Transverse colon (tissue), 4 donors: ENCODE results near the gene ATG16L1. TPM values are rescaled to one million over a fixed set of nuclear protein-coding genes. Genes with fewer than 3 reads are reported as not detected.

Source experiments
- DNase-seq: peaks from one replicate; pipeline ENCODE4 v3.0.0-alpha.2; 2019
- H3K27ac ChIP-seq, 4 donors: fragments of 200-600 bp; sonication (generic); 2 replicates each; pipeline ENCODE4 v1.5.1; 2016 to 2018; ENCODE audit warnings: inconsistent platforms in 4 of 4
- H3K27me3 ChIP-seq: fragments of 200-600 bp; sonication (generic); 2 replicates; pipeline ENCODE4 v1.5.1; 2017; ENCODE audit warnings: inconsistent platforms
- H3K36me3 ChIP-seq, 4 donors: fragments of 200-600 bp; sonication (generic); 2 replicates each; pipeline ENCODE4 v1.5.1; 2017 to 2019; ENCODE audit warnings: inconsistent platforms in 4 of 4
- H3K4me1 ChIP-seq, 4 donors: fragments of 200-600 bp; sonication (generic); 2 replicates each; pipeline ENCODE4 v1.5.1; 2017 to 2020; ENCODE audit warnings: inconsistent platforms in 4 of 4
- H3K4me3 ChIP-seq, 4 donors: fragments of 200-600 bp; sonication (generic); 1 replicate in 1 of 4; 2 replicates in 3 of 4; pipeline versions ENCODE4 v1.5.1 to v1.6.1; 2017 to 2019; ENCODE audit warnings: inconsistent platforms in 4 of 4
- H3K9me3 ChIP-seq, 2 donors: fragments of 200-600 bp; sonication (generic); 2 replicates each; pipeline ENCODE4 v1.5.1; 2017 to 2019; ENCODE audit warnings: inconsistent platforms in 2 of 2
- EP300 ChIP-seq: sonication (generic); formaldehyde crosslinking; IDR thresholded peaks from one replicate; pipeline ENCODE4 v1.6.1; 2017; ENCODE audit warnings: antibody characterized with exemption, low read depth
- POLR2A ChIP-seq: fragments of 450-650 bp; IDR thresholded peaks from one replicate; pipeline ENCODE4 v1.6.1; 2016; ENCODE audit warnings: antibody characterized with exemption, mild to moderate bottlenecking, moderate library complexity
- POLR2AphosphoS5 ChIP-seq, 3 donors: sonication (generic); formaldehyde crosslinking; IDR thresholded peaks; one replicate each; pipeline ENCODE4 v1.6.1; 2016; ENCODE audit warnings: antibody characterized with exemption in 3 of 3
- WGBS, 2 donors: methylation state at CpG; one replicate each; pipeline ENCODE4 v1.1.5; 2018; ENCODE audit warnings: low coverage in 1 of 2; 5-methylcytosine and 5-hydroxymethylcytosine counted together
- in situ Hi-C, 4 donors: fragments of 200-750 bp; cut with MboI; loops; one replicate each; pipeline versions ENCODE4 v1.15.0 to v1.15.1; 2017; ENCODE audit warnings: low sequenced_read_pairs in 3 of 4, low pct_ligation_motif_present in 1 of 4, low pct_unique_long_range_greater_than_20kb in 1 of 4
- intact Hi-C: fragments of 100-400 bp; cut with DNase I; formaldehyde crosslinking; loops from one replicate; pipeline ENCODE4 v1.15.1; 2023; ENCODE audit warnings: low total_unique reads
- total RNA-seq, 4 donors: library from RNA; depleted of rRNA; stranded (reverse); fragments of >200 nt; gene quantifications; one replicate each; pipeline ENCODE4 v1.1.0, GENCODE V29; 2016
- TF ChIP-seq, protein P1 (sequence below), 5 experiments: fragments of 200-600 bp in 3 of 5; fragments of 450-650 bp in 2 of 5; sonication (generic) in 3 of 5; IDR thresholded peaks; 1 replicate in 2 of 5; 2 replicates in 3 of 5; pipeline ENCODE4 v1.5.1; 2016 to 2017; ENCODE audit warnings: antibody characterized with exemption in 5 of 5, inconsistent platforms in 3 of 5, mild to moderate bottlenecking in 2 of 5, moderate library complexity in 1 of 5

ATG16L1 gene
- total RNA-seq, 4 donors from 2014 or later: 10.1 to 101 (median 50.3) TPM

GRCh38 chr2:233252227-233252626 is 754 bp downstream of the ATG16L1 start:
- intact Hi-C loops: loop anchor here (10.0 kb wide), 1 partner anchor 397 kb away; no protein-coding TSS in a partner anchor
- no peak for DNase-seq
- in situ Hi-C loops: loop anchor here in 3 of 4 donors (25.0 kb wide), 1 partner anchor 390 kb away; the partner anchor contains the start of gene SNORC (in 3 of the 3)

GRCh38 chr2:233255151-233255550 is 3.7 kb downstream of the ATG16L1 start:
- no peaks in the 10 kb centered on the region for H3K9me3 ChIP-seq
- no peak overlapping the region for H3K4me3 ChIP-seq
- peak overlapping the region in 2 of 4 donors; percentile 54 for H3K27ac ChIP-seq
- H3K27me3 ChIP-seq: no peaks in the 10 kb centered on the region
- intact Hi-C loops: loop anchor here (10.0 kb wide), 1 partner anchor 400 kb away; no protein-coding TSS in a partner anchor
- H3K4me1 ChIP-seq: peaks cover 4 to 30% (median 16%) of the 10 kb centered on the region in 4 donors
- TF ChIP-seq, protein P1, sequence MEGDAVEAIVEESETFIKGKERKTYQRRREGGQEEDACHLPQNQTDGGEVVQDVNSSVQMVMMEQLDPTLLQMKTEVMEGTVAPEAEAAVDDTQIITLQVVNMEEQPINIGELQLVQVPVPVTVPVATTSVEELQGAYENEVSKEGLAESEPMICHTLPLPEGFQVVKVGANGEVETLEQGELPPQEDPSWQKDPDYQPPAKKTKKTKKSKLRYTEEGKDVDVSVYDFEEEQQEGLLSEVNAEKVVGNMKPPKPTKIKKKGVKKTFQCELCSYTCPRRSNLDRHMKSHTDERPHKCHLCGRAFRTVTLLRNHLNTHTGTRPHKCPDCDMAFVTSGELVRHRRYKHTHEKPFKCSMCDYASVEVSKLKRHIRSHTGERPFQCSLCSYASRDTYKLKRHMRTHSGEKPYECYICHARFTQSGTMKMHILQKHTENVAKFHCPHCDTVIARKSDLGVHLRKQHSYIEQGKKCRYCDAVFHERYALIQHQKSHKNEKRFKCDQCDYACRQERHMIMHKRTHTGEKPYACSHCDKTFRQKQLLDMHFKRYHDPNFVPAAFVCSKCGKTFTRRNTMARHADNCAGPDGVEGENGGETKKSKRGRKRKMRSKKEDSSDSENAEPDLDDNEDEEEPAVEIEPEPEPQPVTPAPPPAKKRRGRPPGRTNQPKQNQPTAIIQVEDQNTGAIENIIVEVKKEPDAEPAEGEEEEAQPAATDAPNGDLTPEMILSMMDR (IDR thresholded peaks at IDR 0.05): no peak
- peak; percentile 29 for TF ChIP-seq EP300
- peak in 1 of 3 donors; percentile 13 for TF ChIP-seq POLR2AphosphoS5 (IDR thresholded peaks at IDR 0.05)
- TF ChIP-seq POLR2A: no peak
- 70 to 93% methylated on average over 3 to 11 of the region's 11 CpGs for WGBS, 2 donors
- peaks cover 0 to 30% (median 13%) of the 10 kb centered on the region in 4 donors for H3K36me3 ChIP-seq
- no peak for DNase-seq
- in situ Hi-C loops: loop anchor here in 3 of 4 donors (25.0 kb wide), 1 partner anchor 393 kb away; the partner anchor contains the start of gene SNORC (in 3 of the 3)

More at GRCh38 chr2:233252227-233252626, 754 bp downstream of the ATG16L1 start:
- WGBS, 2 donors: 0 to 3% methylated on average over 9 to 18 of the region's 18 CpGs
- Histone ChIP-seq H3K36me3 (peaks cover 0 to 11% (median 4%) of the 10 kb centered on the region in 4 donors), H3K4me1 (peaks cover 4 to 33% (median 16%) of the 10 kb centered on the region in 4 donors), H3K27me3 (no peaks in the 10 kb centered on the region), H3K9me3 (no peaks in the 10 kb centered on the region), H3K27ac (peak overlapping the region; percentile 91 to 98 (median 93)), H3K4me3 (peak overlapping the region; percentile 85 to 97 (median 94))
- TF ChIP-seq POLR2AphosphoS5 (IDR thresholded peaks at IDR 0.05): no peak
- TF ChIP-seq, protein P1 (IDR thresholded peaks at IDR 0.05): no peak

DNA sequence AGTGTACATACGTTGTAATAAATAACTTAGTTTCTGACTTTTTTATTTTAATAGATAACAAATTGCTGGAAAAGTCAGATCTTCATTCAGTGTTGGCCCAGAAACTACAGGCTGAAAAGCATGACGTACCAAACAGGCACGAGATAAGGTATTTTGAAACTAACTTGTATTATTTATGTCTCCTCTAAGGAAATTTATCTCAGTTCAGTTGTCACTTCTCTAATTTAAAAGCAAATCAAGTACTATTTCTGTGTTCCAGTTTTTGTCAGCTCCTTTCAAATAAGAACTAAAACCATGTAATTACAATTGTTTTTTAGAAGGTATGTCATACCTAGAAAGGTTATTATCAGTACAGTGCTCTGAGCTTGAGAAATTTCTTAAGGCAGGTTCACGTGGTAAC is 4.6 kb downstream of the ATG16L1 start:
- DNase-seq: no peak
- Histone ChIP-seq H3K27ac (peak overlapping the region in 2 of 4 donors; percentile 27), H3K9me3 (no peaks in the 10 kb centered on the region), H3K27me3 (no peaks in the 10 kb centered on the region), H3K4me3 (no peak overlapping the region), H3K4me1 (peaks cover 4 to 28% (median 16%) of the 10 kb centered on the region in 4 donors), H3K36me3 (peaks cover 0 to 37% (median 16%) of the 10 kb centered on the region in 4 donors)
- TF ChIP-seq POLR2A: no peak
- TF ChIP-seq, protein P1 (IDR thresholded peaks at IDR 0.05): no peak
- TF ChIP-seq EP300: no peak
- TF ChIP-seq POLR2AphosphoS5 (IDR thresholded peaks at IDR 0.05): no peak
- in situ Hi-C loops (loop anchor here in 3 of 4 donors (25.0 kb wide), 1 partner anchor 394 kb away; the partner anchor contains the start of gene SNORC (in 3 of the 3)), intact Hi-C loops (loop anchor here (10.0 kb wide), 1 partner anchor 401 kb away; no protein-coding TSS in a partner anchor)
- WGBS, 2 donors: 82 to 83% methylated on average over 4 of the region's 4 CpGs

- Histone ChIP-seq H3K9me3 (no peaks in the 10 kb centered on the region), H3K27ac (no peak overlapping the region), H3K27me3 (no peaks in the 10 kb centered on the region), H3K4me1 (peaks cover 4 to 15% (median 8%) of the 10 kb centered on the region in 4 donors), H3K36me3 (peaks cover 0 to 59% (median 24%) of the 10 kb centered on the region in 4 donors), H3K4me3 (no peak overlapping the region)
- WGBS, 2 donors: 83 to 100% methylated on average over 1 to 2 of the region's 2 CpGs
- DNase-seq: no peak
- in situ Hi-C loops (loop anchor here in 3 of 4 donors (25.0 kb wide), 1 partner anchor 396 kb away; the partner anchor contains the start of gene SNORC (in 3 of the 3)), intact Hi-C loops (loop anchor here (10.0 kb wide), 1 partner anchor 403 kb away; no protein-coding TSS in a partner anchor)
- TF ChIP-seq EP300: no peak
- no peak for TF ChIP-seq POLR2AphosphoS5 (IDR thresholded peaks at IDR 0.05)
- TF ChIP-seq POLR2A: no peak
- TF ChIP-seq, protein P1 (IDR thresholded peaks at IDR 0.05): no peak
Measured at GRCh38 chr2:233258211-233258610, 6.7 kb downstream of the ATG16L1 start.
